Spleen (tissue), 11 donors: ENCODE results near the gene PDE1C. TPM values are rescaled to one million over a fixed set of nuclear protein-coding genes. Genes with fewer than 3 reads are reported as not detected.

Experiments
- DNase-seq: peaks from one replicate; pipeline ENCODE4 v3.0.0-alpha.2; 2020
- H3K27ac ChIP-seq, 8 donors: fragments of 200-600 bp; sonication (generic) in 7 of 8; 1 replicate in 4 of 8; 2 replicates in 4 of 8; pipeline versions ENCODE4 v1.5.0 to v1.8.0; 2016 to 2021; ENCODE audit warnings: inconsistent platforms in 4 of 8, mild to moderate bottlenecking in 4 of 8, moderate library complexity in 1 of 8
- H3K27me3 ChIP-seq, 7 donors: fragments of 200-600 bp; sonication (generic) in 6 of 7; replicated peaks in 1 of 7; 1 replicate in 4 of 7; 2 replicates in 3 of 7; pipeline versions ENCODE4 v1.5.0 to v1.8.0; 2016 to 2021; ENCODE audit warnings: inconsistent platforms in 3 of 7, mild to moderate bottlenecking in 1 of 7
- H3K36me3 ChIP-seq, 6 donors: fragments of 200-600 bp; sonication (generic) in 5 of 6; 1 replicate in 4 of 6; 2 replicates in 2 of 6; pipeline versions ENCODE4 v1.5.0 to v1.8.0; 2016 to 2021; ENCODE audit warnings: inconsistent platforms in 2 of 6
- H3K4me1 ChIP-seq, 6 donors: fragments of 200-600 bp; sonication (generic) in 5 of 6; 1 replicate in 3 of 6; 2 replicates in 3 of 6; pipeline versions ENCODE4 v1.5.0 to v1.8.0; 2016 to 2021; ENCODE audit warnings: inconsistent platforms in 3 of 6
- H3K4me3 ChIP-seq, 8 donors: fragments of 200-600 bp; sonication (generic) in 7 of 8; 1 replicate in 4 of 8; 2 replicates in 4 of 8; pipeline versions ENCODE4 v1.5.0 to v1.8.0; 2016 to 2021; ENCODE audit warnings: inconsistent platforms in 4 of 8, mild to moderate bottlenecking in 4 of 8, moderate library complexity in 2 of 8
- H3K9me3 ChIP-seq, 8 donors: fragments of 200-600 bp; sonication (generic) in 7 of 8; 1 replicate in 4 of 8; 2 replicates in 4 of 8; pipeline versions ENCODE4 v1.5.0 to v1.8.0; 2016 to 2021; ENCODE audit warnings: inconsistent platforms in 4 of 8
- CTCF ChIP-seq, 11 experiments: fragments of 200-600 bp in 7 of 11; fragments of 450-650 bp in 4 of 11; sonication (generic) in 4 of 11; IDR thresholded peaks in 8 of 11; conservative IDR thresholded peaks in 3 of 11; 1 replicate in 7 of 11; 2 replicates in 4 of 11; pipeline versions ENCODE4 v1.4.0 to v1.8.0; 2016 to 2021; ENCODE audit warnings: antibody characterized with exemption in 11 of 11, inconsistent platforms in 4 of 11, mild to moderate bottlenecking in 1 of 11
- POLR2A ChIP-seq, 3 donors: fragments of 450-650 bp; IDR thresholded peaks; one replicate each; pipeline ENCODE4 v1.5.1; 2017; ENCODE audit warnings: antibody characterized with exemption in 3 of 3, mild to moderate bottlenecking in 1 of 3
- POLR2AphosphoS5 ChIP-seq, 3 donors: sonication (generic); formaldehyde crosslinking; IDR thresholded peaks; one replicate each; pipeline ENCODE4 v1.5.1; 2017; ENCODE audit warnings: antibody characterized with exemption in 3 of 3
- WGBS, 5 donors: extraction: QIAGEN DNeasy Blood & Tissue Kit in 3 of 5; methylation state at CpG; one replicate each; pipeline versions ENCODE4 v1.1.5 to v1.1.7; 2013 to 2018; 5-methylcytosine and 5-hydroxymethylcytosine counted together
- intact Hi-C: fragments of 100-400 bp; cut with DNase I; formaldehyde crosslinking; loops from one replicate; pipeline ENCODE4 v1.15.0; 2023; ENCODE audit warnings: low total_unique reads
- polyA plus RNA-seq, 3 donors: library from polyadenylated mRNA; stranded (reverse); fragments of 200-250 nt; gene quantifications; one replicate each; pipeline ENCODE4 v1.2.1, GENCODE V29; 2013
- total RNA-seq, 7 donors: library from RNA; depleted of rRNA in 3 of 7; stranded (reverse); fragments of >200 nt in 3 of 7; fragmentation: NEBNext Ultra II Directional in 4 of 7; extraction: Animal tissue kit (Norgen Biotek cat#: 25700) in 4 of 7; gene quantifications; one replicate each; pipeline versions ENCODE4 v1.1.0 to v1.2.1, GENCODE V29; 2016 to 2021
- donor health status: healthy with polysubstance abuse.
- donor health status: DM: no; HTN: no; CAD: no; lungs with moderate emphysema.
- donor health status: DM: no; HTN: no; CAD: no.
- donor health status: Bipolar disorder and iron deficiency.
- donor health status: healthy.
- donor health status: DM: no; HTN: no; CAD: no.
- donor health status: DM: yes; HTN: yes; CAD: no.

The PDE1C gene
- total and polyA plus RNA-seq, 10 donors, result 0.53 to 3.3 (median 1.6) TPM

DNA sequence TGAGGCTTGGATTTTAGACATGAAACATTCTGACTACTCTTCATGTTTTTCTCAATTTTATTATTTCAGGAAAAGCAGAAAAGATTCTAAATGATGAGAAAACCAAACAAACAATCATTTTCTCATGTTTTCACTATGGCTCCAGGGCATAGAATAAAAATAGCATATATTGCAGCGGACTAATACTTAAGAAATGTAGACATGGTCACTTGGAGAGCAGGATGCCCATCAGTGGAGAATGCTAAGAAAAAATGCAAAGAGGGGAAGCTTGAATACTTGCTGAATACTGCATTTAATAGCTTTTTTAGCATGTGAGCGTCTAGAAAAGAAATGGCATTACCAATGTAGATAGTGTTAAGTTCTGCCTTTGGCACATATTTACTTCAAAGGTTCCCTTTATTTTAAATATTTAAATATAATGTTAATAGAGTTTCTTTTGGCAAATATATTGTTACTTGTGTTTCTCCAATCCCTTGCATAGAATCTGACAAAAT is 275.3 kb downstream of the PDE1C start:
- intact Hi-C loops, result no loop called here
- H3K27ac ChIP-seq, result no peak overlapping the region
- no peaks in the 10 kb centered on the region for H3K9me3 ChIP-seq
- H3K27me3 ChIP-seq, result no peaks in the 10 kb centered on the region
- H3K36me3 ChIP-seq, result no peaks in the 10 kb centered on the region
- 80 to 93% (median 92%) methylated on average over 2 of the region's 2 CpGs for WGBS, 5 donors
- H3K4me3 ChIP-seq, result no peak overlapping the region
- no peaks in the 10 kb centered on the region for H3K4me1 ChIP-seq
- no peak for DNase-seq
- TF ChIP-seq CTCF (IDR thresholded peaks at IDR 0.05 in 8 of 11, conservative IDR thresholded peaks at IDR 0.05 in 3 of 11), result no peak
- no peak for TF ChIP-seq POLR2A (IDR thresholded peaks at IDR 0.05)
- TF ChIP-seq POLR2AphosphoS5 (IDR thresholded peaks at IDR 0.05), result no peak

- DNase-seq, result no peak
- Histone ChIP-seq H3K4me3 (no peak overlapping the region), H3K4me1 (no peaks in the 10 kb centered on the region), H3K36me3 (no peaks in the 10 kb centered on the region), H3K27me3 (no peaks in the 10 kb centered on the region), H3K9me3 (no peaks in the 10 kb centered on the region), H3K27ac (no peak overlapping the region)
- TF ChIP-seq POLR2A (IDR thresholded peaks at IDR 0.05), result no peak
- no peak for TF ChIP-seq POLR2AphosphoS5 (IDR thresholded peaks at IDR 0.05)
- no peak for TF ChIP-seq CTCF (IDR thresholded peaks at IDR 0.05 in 8 of 11, conservative IDR thresholded peaks at IDR 0.05 in 3 of 11)
- intact Hi-C loops, result no loop called here
- WGBS, 5 donors, result 62 to 85% (median 73%) methylated on average over 2 of the region's 2 CpGs
These were observed 278.3 kb downstream of the PDE1C start for GRCh38 chr7:31791881-31792280.

GRCh38 chr7:31788883-31789680 is 281.1 kb downstream of the PDE1C start:
- H3K4me1 ChIP-seq, result no peaks in the 10 kb centered on the region
- intact Hi-C loops, result no loop called here
- no peak overlapping the region for H3K27ac ChIP-seq
- TF ChIP-seq POLR2A (IDR thresholded peaks at IDR 0.05) (no peak), CTCF (IDR thresholded peaks at IDR 0.05 in 8 of 11, conservative IDR thresholded peaks at IDR 0.05 in 3 of 11) (no peak), POLR2AphosphoS5 (IDR thresholded peaks at IDR 0.05) (no peak)
- no peaks in the 10 kb centered on the region for H3K36me3 ChIP-seq
- H3K27me3 ChIP-seq, result no peaks in the 10 kb centered on the region
- H3K4me3 ChIP-seq, result no peak overlapping the region
- 66 to 81% (median 77%) methylated on average over 3 of the region's 3 CpGs for WGBS, 5 donors
- no peak for DNase-seq
- H3K9me3 ChIP-seq, result no peaks in the 10 kb centered on the region

- WGBS, 5 donors, result 83 to 97% (median 87%) methylated on average over 1 of the region's 1 CpG
- no peak overlapping the region for H3K27ac ChIP-seq
- no peaks in the 10 kb centered on the region for H3K4me1 ChIP-seq
- no peaks in the 10 kb centered on the region for H3K36me3 ChIP-seq
- no peak overlapping the region for H3K4me3 ChIP-seq
- H3K27me3 ChIP-seq, result no peaks in the 10 kb centered on the region
- intact Hi-C loops, result no loop called here
- no peaks in the 10 kb centered on the region for H3K9me3 ChIP-seq
- TF ChIP-seq CTCF (IDR thresholded peaks at IDR 0.05 in 8 of 11, conservative IDR thresholded peaks at IDR 0.05 in 3 of 11), result no peak
- TF ChIP-seq POLR2A (IDR thresholded peaks at IDR 0.05), result no peak
- TF ChIP-seq POLR2AphosphoS5 (IDR thresholded peaks at IDR 0.05), result no peak
- no peak for DNase-seq
These were observed 281.8 kb downstream of the PDE1C start for GRCh38 chr7:31788445-31788844.
